ENCODE data around the gene WIPF3.

The WIPF3 gene

GRCh38 chr7:29833929-29834328 is 27.6 kb downstream of the WIPF3 start:
- DNase-seq (ENCODE audit: low read depth in 1 of 2, low spot score in 1 of 2) = no peak
- no peak for TF ChIP-seq GABPA (IDR thresholded peaks at IDR 0.05; ENCODE audit: low read depth)
- no peak for TF ChIP-seq POLR2AphosphoS5 (IDR thresholded peaks at IDR 0.05; ENCODE audit: low read depth)
- no peak for TF ChIP-seq SPI1 (IDR thresholded peaks at IDR 0.05; ENCODE audit: borderline replicate concordance, low read depth)
- TF ChIP-seq, protein P1, sequence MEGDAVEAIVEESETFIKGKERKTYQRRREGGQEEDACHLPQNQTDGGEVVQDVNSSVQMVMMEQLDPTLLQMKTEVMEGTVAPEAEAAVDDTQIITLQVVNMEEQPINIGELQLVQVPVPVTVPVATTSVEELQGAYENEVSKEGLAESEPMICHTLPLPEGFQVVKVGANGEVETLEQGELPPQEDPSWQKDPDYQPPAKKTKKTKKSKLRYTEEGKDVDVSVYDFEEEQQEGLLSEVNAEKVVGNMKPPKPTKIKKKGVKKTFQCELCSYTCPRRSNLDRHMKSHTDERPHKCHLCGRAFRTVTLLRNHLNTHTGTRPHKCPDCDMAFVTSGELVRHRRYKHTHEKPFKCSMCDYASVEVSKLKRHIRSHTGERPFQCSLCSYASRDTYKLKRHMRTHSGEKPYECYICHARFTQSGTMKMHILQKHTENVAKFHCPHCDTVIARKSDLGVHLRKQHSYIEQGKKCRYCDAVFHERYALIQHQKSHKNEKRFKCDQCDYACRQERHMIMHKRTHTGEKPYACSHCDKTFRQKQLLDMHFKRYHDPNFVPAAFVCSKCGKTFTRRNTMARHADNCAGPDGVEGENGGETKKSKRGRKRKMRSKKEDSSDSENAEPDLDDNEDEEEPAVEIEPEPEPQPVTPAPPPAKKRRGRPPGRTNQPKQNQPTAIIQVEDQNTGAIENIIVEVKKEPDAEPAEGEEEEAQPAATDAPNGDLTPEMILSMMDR (IDR thresholded peaks at IDR 0.05; ENCODE audit: insufficient read depth, low read length) = no peak
- TF ChIP-seq, protein P2, sequence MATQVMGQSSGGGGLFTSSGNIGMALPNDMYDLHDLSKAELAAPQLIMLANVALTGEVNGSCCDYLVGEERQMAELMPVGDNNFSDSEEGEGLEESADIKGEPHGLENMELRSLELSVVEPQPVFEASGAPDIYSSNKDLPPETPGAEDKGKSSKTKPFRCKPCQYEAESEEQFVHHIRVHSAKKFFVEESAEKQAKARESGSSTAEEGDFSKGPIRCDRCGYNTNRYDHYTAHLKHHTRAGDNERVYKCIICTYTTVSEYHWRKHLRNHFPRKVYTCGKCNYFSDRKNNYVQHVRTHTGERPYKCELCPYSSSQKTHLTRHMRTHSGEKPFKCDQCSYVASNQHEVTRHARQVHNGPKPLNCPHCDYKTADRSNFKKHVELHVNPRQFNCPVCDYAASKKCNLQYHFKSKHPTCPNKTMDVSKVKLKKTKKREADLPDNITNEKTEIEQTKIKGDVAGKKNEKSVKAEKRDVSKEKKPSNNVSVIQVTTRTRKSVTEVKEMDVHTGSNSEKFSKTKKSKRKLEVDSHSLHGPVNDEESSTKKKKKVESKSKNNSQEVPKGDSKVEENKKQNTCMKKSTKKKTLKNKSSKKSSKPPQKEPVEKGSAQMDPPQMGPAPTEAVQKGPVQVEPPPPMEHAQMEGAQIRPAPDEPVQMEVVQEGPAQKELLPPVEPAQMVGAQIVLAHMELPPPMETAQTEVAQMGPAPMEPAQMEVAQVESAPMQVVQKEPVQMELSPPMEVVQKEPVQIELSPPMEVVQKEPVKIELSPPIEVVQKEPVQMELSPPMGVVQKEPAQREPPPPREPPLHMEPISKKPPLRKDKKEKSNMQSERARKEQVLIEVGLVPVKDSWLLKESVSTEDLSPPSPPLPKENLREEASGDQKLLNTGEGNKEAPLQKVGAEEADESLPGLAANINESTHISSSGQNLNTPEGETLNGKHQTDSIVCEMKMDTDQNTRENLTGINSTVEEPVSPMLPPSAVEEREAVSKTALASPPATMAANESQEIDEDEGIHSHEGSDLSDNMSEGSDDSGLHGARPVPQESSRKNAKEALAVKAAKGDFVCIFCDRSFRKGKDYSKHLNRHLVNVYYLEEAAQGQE (IDR thresholded peaks at IDR 0.05; ENCODE audit: insufficient replicate concordance, low read depth) = no peak
- Histone ChIP-seq H3K27me3 (ENCODE audit: insufficient read depth, poor library complexity, severe bottlenecking) (no peaks in the 10 kb centered on the region), H3K4me3 (replicated peaks; ENCODE audit: insufficient read depth, low read length) (no peak overlapping the region), H3K27ac (replicated peaks) (no peak overlapping the region)

- Histone ChIP-seq H3K4me3 (replicated peaks; ENCODE audit: insufficient read depth, low read length) (no peak overlapping the region), H3K27me3 (ENCODE audit: insufficient read depth, poor library complexity, severe bottlenecking) (no peaks in the 10 kb centered on the region), H3K27ac (replicated peaks) (no peak overlapping the region)
- DNase-seq (ENCODE audit: low read depth in 1 of 2, low spot score in 1 of 2) = no peak
- no peak for TF ChIP-seq GABPA (IDR thresholded peaks at IDR 0.05; ENCODE audit: low read depth)
- TF ChIP-seq, protein P1 (IDR thresholded peaks at IDR 0.05; ENCODE audit: insufficient read depth, low read length) = no peak
- no peak for TF ChIP-seq SPI1 (IDR thresholded peaks at IDR 0.05; ENCODE audit: borderline replicate concordance, low read depth)
- TF ChIP-seq, protein P2 (IDR thresholded peaks at IDR 0.05; ENCODE audit: insufficient replicate concordance, low read depth) = no peak
- TF ChIP-seq POLR2AphosphoS5 (IDR thresholded peaks at IDR 0.05; ENCODE audit: low read depth) = no peak
Measured at GRCh38 chr7:29835718-29836117, 29.4 kb downstream of the WIPF3 start.

- TF ChIP-seq SPI1 (IDR thresholded peaks at IDR 0.05; ENCODE audit: borderline replicate concordance, low read depth) (no peak), POLR2AphosphoS5 (IDR thresholded peaks at IDR 0.05; ENCODE audit: low read depth) (no peak), GABPA (IDR thresholded peaks at IDR 0.05; ENCODE audit: low read depth) (no peak)
- TF ChIP-seq, protein P2 (IDR thresholded peaks at IDR 0.05; ENCODE audit: insufficient replicate concordance, low read depth) = no peak
- TF ChIP-seq, protein P1 (IDR thresholded peaks at IDR 0.05; ENCODE audit: insufficient read depth, low read length) = no peak
- Histone ChIP-seq H3K27me3 (ENCODE audit: insufficient read depth, poor library complexity, severe bottlenecking) (peaks cover 2% of the 10 kb centered on the region), H3K4me3 (replicated peaks; ENCODE audit: insufficient read depth, low read length) (no peak overlapping the region), H3K27ac (replicated peaks) (no peak overlapping the region)
- DNase-seq (ENCODE audit: low read depth in 1 of 2, low spot score in 1 of 2) = no peak
Measured at GRCh38 chr7:29839302-29839701, 33.0 kb downstream of the WIPF3 start.

All from HL-60 (cell line).